GM19463 (cell line): Measurements from ENCODE around the gene MAPKAP1.
A peak's percentile ranks its signal among the peaks of the same experiment; 100 is the strongest.
"Not testable (repeated sequence)": the region's sequence is repeated elsewhere in the genome, so short reads cannot be mapped to it uniquely, and the experiment has no call there.

Experiments
- ATAC-seq: cut with Tn5 transposase; IDR thresholded peaks from one replicate; pipeline ENCODE4 v1.9.1; 2021; ENCODE audit warnings: mild to moderate bottlenecking, moderate library complexity; ENCODE audit not compliant: unreplicated experiment

Gene MAPKAP1

GRCh38 chr9:125732562-125732961 is 25.6 kb upstream of the MAPKAP1 start:
- ATAC-seq: no peak

- no peak for ATAC-seq
Observed at GRCh38 chr9:125730168-125730567, 23.2 kb upstream of the MAPKAP1 start.

GRCh38 chr9:125726456-125727132 is 19.6 kb upstream of the MAPKAP1 start:
- no peak for ATAC-seq

- ATAC-seq: peak; percentile 9
Observed at GRCh38 chr9:125707472-125707804, 430 bp upstream of the MAPKAP1 start.

GRCh38 chr9:125705893-125706292 is 1.1 kb downstream of the MAPKAP1 start:
- ATAC-seq: no peak

- no peak for ATAC-seq
Observed at GRCh38 chr9:125703662-125704061, 3.3 kb downstream of the MAPKAP1 start.

GRCh38 chr9:125701351-125701750 is 5.7 kb downstream of the MAPKAP1 start:
- no peak for ATAC-seq

- ATAC-seq: peak; percentile 91
Observed at GRCh38 chr9:125700791-125701190, 6.2 kb downstream of the MAPKAP1 start.

GRCh38 chr9:125699870-125700269 is 7.1 kb downstream of the MAPKAP1 start:
- ATAC-seq: no peak

GRCh38 chr9:125696106-125696647 is 10.8 kb downstream of the MAPKAP1 start:
- ATAC-seq: no peak

- not testable (repeated sequence) for ATAC-seq
Observed at GRCh38 chr9:125695548-125695947, 11.5 kb downstream of the MAPKAP1 start.

GRCh38 chr9:125694478-125694877 is 12.5 kb downstream of the MAPKAP1 start:
- ATAC-seq: no peak

GRCh38 chr9:125693492-125693891 is 13.5 kb downstream of the MAPKAP1 start:
- ATAC-seq: not testable (repeated sequence)

GRCh38 chr9:125691869-125692268 is 15.1 kb downstream of the MAPKAP1 start:
- ATAC-seq: no peak

GRCh38 chr9:125690679-125691078 is 16.3 kb downstream of the MAPKAP1 start:
- no peak for ATAC-seq

GRCh38 chr9:125687163-125687863 is 19.7 kb downstream of the MAPKAP1 start:
- ATAC-seq: no peak

- no peak for ATAC-seq
Observed at GRCh38 chr9:125685167-125685566, 21.8 kb downstream of the MAPKAP1 start.

- ATAC-seq: no peak
Observed at GRCh38 chr9:125683486-125683885, 23.5 kb downstream of the MAPKAP1 start.

- no peak for ATAC-seq
Observed at GRCh38 chr9:125682340-125682739, 24.7 kb downstream of the MAPKAP1 start.

GRCh38 chr9:125681657-125682056 is 25.4 kb downstream of the MAPKAP1 start:
- ATAC-seq: no peak

- no peak for ATAC-seq
Observed at GRCh38 chr9:125681086-125681622, 25.9 kb downstream of the MAPKAP1 start.

GRCh38 chr9:125680445-125680844 is 26.6 kb downstream of the MAPKAP1 start:
- ATAC-seq: no peak
